AG10803 (cell line): Measurements from ENCODE around the gene CDC42BPG.

Source experiments
- DNase-seq: peaks from one replicate; pipeline ENCODE4 v3.0.0; 2010; ENCODE audit warnings: low read depth
- H3K4me3 ChIP-seq: 2 replicates; pipeline ENCODE4 v1.5.1; 2011; ENCODE audit warnings: mild to moderate bottlenecking, low read length, control low read depth
- TF ChIP-seq, protein P1 (sequence below): conservative IDR thresholded peaks from 2 replicates; pipeline ENCODE4 v1.5.1; 2011; ENCODE audit warnings: mild to moderate bottlenecking, low read length, control low read depth, inconsistent platforms

CDC42BPG gene

GRCh38 chr11:64878494-64879243 is 34.2 kb upstream of the CDC42BPG start, which contains the start of gene EHD1:
TSS of gene EHD1 (minus strand) at chr11:64878621. CDS start at chr11:64878464, 157 bp downstream.
- H3K4me3 ChIP-seq = peak within 1 kb of the TSS; percentile 100
- DNase-seq = peak; percentile 95
- TF ChIP-seq, protein P1, sequence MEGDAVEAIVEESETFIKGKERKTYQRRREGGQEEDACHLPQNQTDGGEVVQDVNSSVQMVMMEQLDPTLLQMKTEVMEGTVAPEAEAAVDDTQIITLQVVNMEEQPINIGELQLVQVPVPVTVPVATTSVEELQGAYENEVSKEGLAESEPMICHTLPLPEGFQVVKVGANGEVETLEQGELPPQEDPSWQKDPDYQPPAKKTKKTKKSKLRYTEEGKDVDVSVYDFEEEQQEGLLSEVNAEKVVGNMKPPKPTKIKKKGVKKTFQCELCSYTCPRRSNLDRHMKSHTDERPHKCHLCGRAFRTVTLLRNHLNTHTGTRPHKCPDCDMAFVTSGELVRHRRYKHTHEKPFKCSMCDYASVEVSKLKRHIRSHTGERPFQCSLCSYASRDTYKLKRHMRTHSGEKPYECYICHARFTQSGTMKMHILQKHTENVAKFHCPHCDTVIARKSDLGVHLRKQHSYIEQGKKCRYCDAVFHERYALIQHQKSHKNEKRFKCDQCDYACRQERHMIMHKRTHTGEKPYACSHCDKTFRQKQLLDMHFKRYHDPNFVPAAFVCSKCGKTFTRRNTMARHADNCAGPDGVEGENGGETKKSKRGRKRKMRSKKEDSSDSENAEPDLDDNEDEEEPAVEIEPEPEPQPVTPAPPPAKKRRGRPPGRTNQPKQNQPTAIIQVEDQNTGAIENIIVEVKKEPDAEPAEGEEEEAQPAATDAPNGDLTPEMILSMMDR = peak; percentile 58

GRCh38 chr11:64878223-64878493 is 33.7 kb upstream of the CDC42BPG start:
- DNase-seq = no peak
- peak overlapping the region; percentile 100 for H3K4me3 ChIP-seq

DNA sequence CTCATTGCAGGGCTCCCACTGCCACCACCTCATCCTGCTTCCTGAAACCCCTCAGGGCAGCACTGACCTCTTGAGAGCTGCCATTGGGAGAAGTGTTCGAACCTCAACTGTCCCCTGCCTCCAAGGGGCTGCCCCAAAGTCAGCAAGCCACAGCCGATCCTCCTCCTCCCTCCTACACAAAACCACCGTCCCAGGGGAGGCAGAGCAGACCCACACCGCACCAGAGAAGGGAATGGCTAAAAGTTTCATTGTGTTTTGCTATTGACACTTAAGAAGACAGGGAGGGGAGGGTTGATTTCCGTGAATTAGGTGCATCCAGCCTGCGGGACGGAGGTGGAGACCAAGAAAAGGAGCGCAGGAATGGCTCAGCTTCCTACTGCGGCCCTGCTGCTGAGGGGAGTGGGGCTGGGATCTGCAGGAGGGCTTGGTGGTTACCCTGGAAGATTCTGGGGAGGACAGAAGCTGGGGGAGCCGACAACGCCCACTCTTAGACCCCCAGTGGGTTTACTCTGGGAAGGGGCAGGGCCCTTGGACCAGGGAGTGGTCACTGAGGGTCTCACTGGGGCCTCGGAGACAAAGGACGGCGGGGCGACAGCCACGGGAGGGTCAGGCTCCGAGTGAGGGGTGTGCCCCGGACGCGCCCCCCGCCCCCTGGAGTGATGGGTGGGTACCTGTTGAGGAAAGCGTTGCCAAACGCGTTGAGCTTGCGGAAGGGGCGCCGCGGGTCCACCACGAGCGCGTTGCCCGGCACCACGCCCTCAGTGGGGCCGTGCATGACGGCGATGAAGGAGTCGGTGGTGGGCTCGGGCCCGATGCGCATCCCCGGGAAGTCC is 33.2 kb upstream of the CDC42BPG start:
- TF ChIP-seq, protein P1 = no peak
- DNase-seq = no peak
- peak overlapping the region; percentile 100 for H3K4me3 ChIP-seq

More at GRCh38 chr11:64878223-64878493, 33.7 kb upstream of the CDC42BPG start:
- TF ChIP-seq, protein P1 = no peak

- DNase-seq = peak; percentile 88
- peak overlapping the region; percentile 100 for H3K4me3 ChIP-seq
- TF ChIP-seq, protein P1 = no peak
These were observed 32.4 kb upstream of the CDC42BPG start for GRCh38 chr11:64876835-64877341.

- H3K4me3 ChIP-seq = peak overlapping the region; percentile 100
- TF ChIP-seq, protein P1 = no peak
- DNase-seq = no peak
These were observed 31.8 kb upstream of the CDC42BPG start for GRCh38 chr11:64876229-64876750.

DNA sequence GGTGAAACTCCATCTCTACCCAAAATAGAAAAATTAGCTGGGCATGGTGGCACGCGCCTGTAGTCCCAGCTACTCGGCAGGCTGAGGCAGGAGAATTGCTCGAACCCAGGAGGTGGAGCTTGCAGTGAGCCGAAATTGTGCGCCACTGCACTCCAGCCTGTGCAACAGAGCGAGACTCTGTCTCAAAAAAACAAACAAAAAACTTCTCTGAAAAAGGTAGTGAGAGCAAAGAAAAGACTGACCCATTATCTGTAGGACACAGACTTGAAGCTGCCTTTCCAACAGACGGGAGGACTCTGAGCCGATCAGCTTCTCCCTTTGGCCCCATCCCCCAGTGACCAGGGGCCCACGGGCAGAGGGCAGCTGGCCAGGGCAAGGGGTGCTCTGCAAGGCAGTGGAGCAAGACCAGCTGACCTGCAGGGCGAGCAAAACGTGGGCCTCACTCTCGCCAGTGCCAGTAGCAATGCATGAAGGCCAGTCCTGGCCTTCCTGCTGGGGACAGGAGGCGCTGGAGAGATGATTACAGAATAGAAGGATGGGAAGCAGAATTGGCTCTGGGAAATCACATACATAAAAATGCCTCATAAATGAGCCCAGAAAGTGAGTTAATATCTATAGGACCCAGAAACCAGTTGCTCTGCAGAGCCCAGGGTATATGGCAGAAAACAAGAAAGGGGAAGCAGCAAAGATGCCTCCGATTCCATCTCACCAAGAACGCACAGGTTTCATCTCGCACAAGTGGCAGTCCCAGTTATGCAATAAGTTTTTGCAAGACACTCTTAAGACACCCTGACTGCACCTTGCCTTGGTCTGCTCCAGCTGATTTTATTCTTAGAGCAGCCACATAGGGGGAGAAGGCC is 31.1 kb upstream of the CDC42BPG start:
- TF ChIP-seq, protein P1 = peak; percentile 17; the same call in 1 of the 2 replicates
- peak overlapping the region; percentile 100 for H3K4me3 ChIP-seq
- no peak for DNase-seq
